Measurements from ENCODE around the gene LDB3.

The LDB3 gene

DNA sequence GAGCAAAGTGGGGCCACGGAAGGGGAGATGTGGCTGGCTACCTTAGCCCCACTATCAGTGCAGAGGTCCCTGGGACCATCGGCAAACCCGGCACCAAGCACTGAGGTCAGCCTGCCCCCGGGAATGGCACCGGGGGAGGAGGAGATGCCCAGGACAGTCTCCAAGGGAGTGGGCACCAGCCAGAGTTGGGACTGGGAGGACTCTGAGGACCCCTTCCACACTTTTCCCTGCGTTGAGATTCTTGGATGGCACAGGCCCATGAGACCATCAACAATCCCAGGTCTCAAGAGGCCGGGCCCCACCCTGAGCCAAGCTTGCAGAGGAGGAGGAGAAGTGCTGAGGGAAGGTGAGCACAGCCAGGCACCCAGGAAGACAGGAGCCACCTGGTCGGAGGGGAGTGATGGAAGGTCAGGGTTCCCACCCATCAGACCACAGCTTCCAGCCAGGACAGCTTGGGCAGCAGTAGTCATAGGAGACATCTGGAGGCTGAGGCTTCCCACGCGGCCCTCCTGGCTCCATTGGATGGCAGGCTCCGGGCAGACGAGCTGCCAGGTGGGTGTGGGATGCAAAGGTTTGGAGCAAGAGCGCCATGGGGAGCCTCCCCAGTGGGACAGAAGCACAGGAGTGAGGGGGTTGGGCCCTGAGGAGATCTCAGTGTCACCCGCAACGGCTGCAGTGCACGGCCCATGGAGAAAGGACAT lies 16.5 kb upstream of the LDB3 start:
- DNase-seq (ENCODE audit: low read depth), result no peak
- no peak overlapping the region for H3K4me3 ChIP-seq (ENCODE audit: low read depth, low read length)
- TF ChIP-seq, protein P1, sequence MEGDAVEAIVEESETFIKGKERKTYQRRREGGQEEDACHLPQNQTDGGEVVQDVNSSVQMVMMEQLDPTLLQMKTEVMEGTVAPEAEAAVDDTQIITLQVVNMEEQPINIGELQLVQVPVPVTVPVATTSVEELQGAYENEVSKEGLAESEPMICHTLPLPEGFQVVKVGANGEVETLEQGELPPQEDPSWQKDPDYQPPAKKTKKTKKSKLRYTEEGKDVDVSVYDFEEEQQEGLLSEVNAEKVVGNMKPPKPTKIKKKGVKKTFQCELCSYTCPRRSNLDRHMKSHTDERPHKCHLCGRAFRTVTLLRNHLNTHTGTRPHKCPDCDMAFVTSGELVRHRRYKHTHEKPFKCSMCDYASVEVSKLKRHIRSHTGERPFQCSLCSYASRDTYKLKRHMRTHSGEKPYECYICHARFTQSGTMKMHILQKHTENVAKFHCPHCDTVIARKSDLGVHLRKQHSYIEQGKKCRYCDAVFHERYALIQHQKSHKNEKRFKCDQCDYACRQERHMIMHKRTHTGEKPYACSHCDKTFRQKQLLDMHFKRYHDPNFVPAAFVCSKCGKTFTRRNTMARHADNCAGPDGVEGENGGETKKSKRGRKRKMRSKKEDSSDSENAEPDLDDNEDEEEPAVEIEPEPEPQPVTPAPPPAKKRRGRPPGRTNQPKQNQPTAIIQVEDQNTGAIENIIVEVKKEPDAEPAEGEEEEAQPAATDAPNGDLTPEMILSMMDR (IDR thresholded peaks at IDR 0.05; ENCODE audit: insufficient read depth, low read depth, low read length, missing control alignments), result no peak

DNA sequence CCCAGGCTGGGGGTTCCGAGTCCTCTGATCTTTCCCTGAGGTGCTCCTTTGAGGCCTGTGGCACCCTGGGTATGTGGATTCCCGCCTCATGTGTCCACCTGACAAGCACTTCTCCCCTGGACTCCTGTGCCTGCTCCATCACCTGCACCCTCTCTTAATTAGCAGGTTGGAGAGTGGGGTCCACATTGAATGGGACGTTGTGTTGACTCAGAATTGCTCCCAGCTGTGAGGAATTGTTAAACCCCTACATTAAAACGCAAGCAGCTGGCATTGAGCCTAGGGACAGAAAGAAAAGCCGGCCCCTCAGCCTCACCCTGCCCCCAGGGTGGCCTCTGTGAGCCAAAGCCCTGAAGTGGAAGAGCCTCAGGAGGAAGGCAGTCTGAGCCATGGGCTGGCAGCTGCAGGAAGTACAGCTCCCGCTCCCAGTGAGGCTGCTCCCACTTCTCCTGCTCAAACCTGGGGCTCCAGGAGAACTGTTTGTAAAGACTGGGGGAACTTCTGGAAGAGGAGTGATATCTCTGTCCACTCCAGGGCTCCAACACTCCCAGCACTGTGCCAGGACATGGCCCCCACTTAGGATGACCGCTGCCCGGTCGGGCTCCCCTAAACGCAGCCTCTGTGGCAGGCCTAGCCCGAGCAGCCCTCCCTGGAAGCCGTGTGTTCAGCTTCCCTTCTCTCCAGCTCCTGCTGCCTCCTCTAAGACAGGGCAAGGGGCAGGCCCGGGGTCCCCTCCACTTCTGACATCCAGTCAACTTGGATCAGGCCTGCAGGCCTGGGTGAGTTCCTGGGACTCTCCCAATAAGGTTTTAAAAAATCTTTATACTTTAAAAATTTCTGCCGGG lies 15.7 kb upstream of the LDB3 start:
- no peak for DNase-seq (ENCODE audit: low read depth)
- TF ChIP-seq, protein P1 (IDR thresholded peaks at IDR 0.05; ENCODE audit: insufficient read depth, low read depth, low read length, missing control alignments), result no peak

DNA sequence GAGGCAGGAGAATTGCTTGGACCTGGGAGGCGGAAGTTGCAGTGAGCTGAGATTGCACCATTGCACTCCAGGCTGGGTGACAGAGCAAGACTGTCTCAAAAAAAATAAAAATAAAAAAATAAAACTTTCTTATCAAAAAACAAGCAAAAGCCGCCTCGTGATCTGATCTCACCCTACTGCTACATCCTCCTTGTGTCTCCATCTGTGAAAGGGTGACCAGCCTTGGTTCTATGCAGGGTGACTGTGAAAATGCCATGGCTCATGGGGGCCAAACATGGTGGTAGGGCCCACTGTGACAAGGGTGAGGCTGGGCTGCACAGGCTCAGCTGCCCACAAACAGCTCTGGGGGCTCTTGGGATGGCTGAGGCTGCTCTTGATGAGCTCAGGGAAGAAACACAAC lies 14.9 kb upstream of the LDB3 start:
- TF ChIP-seq, protein P1 (IDR thresholded peaks at IDR 0.05; ENCODE audit: insufficient read depth, low read depth, low read length, missing control alignments), result no peak
- no peak for DNase-seq (ENCODE audit: low read depth)
- H3K4me3 ChIP-seq (ENCODE audit: low read depth, low read length), result no peak overlapping the region

More for the DNA sequence above, 15.7 kb upstream of the LDB3 start:
- no peak overlapping the region for H3K4me3 ChIP-seq (ENCODE audit: low read depth, low read length)

DNA sequence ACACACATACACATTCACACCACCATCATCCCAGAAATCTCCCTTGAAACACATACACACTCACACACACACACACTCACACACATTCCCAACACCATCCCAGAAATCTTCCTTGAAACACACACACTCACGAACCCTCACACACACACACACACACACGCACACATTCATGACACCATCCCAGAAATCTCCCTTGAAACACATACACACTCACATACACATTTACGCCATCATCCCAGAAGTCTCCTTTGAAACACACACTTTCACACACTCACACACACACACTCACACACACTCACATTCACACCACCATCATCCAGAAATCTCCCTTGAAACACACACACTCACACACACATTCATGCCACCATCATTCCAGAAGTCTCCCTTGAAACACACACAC lies 14.3 kb upstream of the LDB3 start:
- no peak overlapping the region for H3K4me3 ChIP-seq (ENCODE audit: low read depth, low read length)
- TF ChIP-seq, protein P1 (IDR thresholded peaks at IDR 0.05; ENCODE audit: insufficient read depth, low read depth, low read length, missing control alignments), result no peak
- no peak for DNase-seq (ENCODE audit: low read depth)

DNA sequence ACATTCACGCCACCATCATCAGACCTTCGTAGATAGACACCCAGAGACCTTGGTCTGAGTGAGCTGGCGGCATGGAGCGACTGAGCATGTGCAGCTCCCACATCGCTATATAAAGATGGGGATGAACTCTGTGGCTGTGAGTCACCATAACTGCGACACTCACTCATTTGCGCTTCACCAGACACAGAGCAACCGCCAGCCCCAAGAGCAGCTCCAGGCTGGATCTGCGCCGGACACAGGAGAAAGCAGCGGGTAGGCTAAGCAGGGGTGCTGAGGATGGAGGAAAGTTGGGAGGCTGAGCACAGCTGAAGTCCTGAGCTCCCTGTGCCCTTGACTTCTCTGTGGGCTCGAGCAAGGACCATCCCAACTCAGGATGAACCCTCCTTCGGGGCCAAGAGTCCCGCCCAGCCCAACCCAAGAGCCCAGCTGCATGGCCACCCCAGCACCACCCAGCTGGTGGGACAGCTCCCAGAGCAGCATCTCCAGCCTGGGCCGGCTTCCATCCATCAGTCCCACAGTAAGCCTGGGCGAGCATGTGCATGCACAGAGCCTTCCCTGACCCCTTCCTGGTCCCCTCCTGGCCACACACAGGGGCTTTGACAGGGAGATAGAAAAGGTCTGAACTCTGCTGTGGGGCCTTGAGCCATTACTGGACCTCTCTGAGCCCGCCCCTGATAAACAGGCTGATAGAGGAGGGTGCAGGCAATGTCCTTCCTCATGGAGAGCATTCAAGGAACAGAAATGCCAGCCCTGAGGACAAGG lies 13.7 kb upstream of the LDB3 start, which contains the start of gene OPN4:
OPN4 (plus strand) TSS at position 137 of the 762 bp plus-strand sequence; CDS start at position 374, 237 bp downstream.
- H3K4me3 ChIP-seq (ENCODE audit: low read depth, low read length), result no peak within 1 kb of the TSS
- TF ChIP-seq, protein P1 (IDR thresholded peaks at IDR 0.05; ENCODE audit: insufficient read depth, low read depth, low read length, missing control alignments), result no peak
- no peak for DNase-seq (ENCODE audit: low read depth)

DNA sequence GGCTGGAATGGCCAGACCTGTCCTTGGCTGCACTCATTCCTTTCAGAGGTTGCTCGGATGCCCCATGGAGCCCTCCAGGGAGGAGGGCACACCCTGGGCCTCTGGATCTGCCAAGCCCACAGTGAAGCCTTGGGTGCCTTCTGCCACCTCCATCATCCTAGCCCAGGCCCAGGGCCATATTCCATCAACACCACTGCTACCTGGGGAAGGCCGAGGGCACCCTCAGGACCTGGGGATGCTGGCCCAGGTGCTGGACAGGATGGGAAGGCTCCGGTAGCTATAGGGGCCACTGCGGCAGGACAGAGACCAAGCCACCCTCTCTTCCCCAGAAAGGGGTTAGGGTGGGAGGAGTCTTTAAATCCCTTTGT lies 13.2 kb upstream of the LDB3 start:
- no peak overlapping the region for H3K4me3 ChIP-seq (ENCODE audit: low read depth, low read length)
- TF ChIP-seq, protein P1 (IDR thresholded peaks at IDR 0.05; ENCODE audit: insufficient read depth, low read depth, low read length, missing control alignments), result no peak
- no peak for DNase-seq (ENCODE audit: low read depth)

Data from GM12865 (cell line).